GM23338 (cell line): ENCODE data around the gene PABPN1. TPM values are rescaled to one million over a fixed set of nuclear protein-coding genes. Genes with fewer than 3 reads are reported as not detected.

Source experiments
- ATAC-seq: fragments of 200-7000 bp; cut with Tn5 transposase; 3 replicates; pipeline ENCODE4 v1.9.1; 2020
- DNase-seq: peaks from one replicate; pipeline ENCODE4 v3.0.0-alpha.2; 2015; ENCODE audit warnings: low spot score
- H2AFZ ChIP-seq: fragments of 200-600 bp; sonication (generic); 2 replicates; pipeline ENCODE4 v1.8.0; 2016; ENCODE audit warnings: antibody characterized with exemption, mild to moderate bottlenecking, moderate library complexity
- H3F3A ChIP-seq: fragments of 200-600 bp; sonication (generic); replicated peaks from 2 replicates; pipeline ENCODE4 v1.8.0; 2017; ENCODE audit warnings: antibody characterized with exemption, mixed run types, low read depth
- H3K27ac ChIP-seq: fragments of 200-600 bp; sonication (generic); 2 replicates; pipeline ENCODE4 v1.6.1; 2016; ENCODE audit warnings: low read depth
- H3K27me3 ChIP-seq: fragments of 200-600 bp; sonication (generic); 2 replicates; pipeline ENCODE4 v1.8.0; 2016; ENCODE audit warnings: mild to moderate bottlenecking, mixed run types, moderate library complexity; ENCODE audit not compliant: insufficient read depth
- H3K36me3 ChIP-seq: fragments of 200-600 bp; sonication (generic); 2 replicates; pipeline ENCODE4 v1.8.0; 2016; ENCODE audit warnings: mild to moderate bottlenecking; ENCODE audit not compliant: insufficient read depth
- H3K4me1 ChIP-seq: fragments of 200-600 bp; sonication (generic); 2 replicates; pipeline ENCODE4 v1.8.0; 2016; ENCODE audit warnings: mild to moderate bottlenecking, moderate library complexity; ENCODE audit not compliant: insufficient read depth
- H3K4me2 ChIP-seq: fragments of 200-600 bp; sonication (generic); 2 replicates; pipeline ENCODE4 v1.7.1; 2017; ENCODE audit warnings: mixed run types
- H3K4me3 ChIP-seq: fragments of 200-600 bp; sonication (generic); 2 replicates; pipeline ENCODE4 v1.6.1; 2016; ENCODE audit warnings: mixed run types
- H3K79me2 ChIP-seq: fragments of 200-600 bp; sonication (generic); replicated peaks from 2 replicates; pipeline ENCODE4 v1.8.0; 2017; ENCODE audit warnings: mild to moderate bottlenecking; ENCODE audit not compliant: insufficient read depth
- H3K9me2 ChIP-seq: fragments of 200-600 bp; sonication (generic); 2 replicates; pipeline ENCODE4 v1.8.0; 2017; ENCODE audit not compliant: insufficient read depth
- H4K20me1 ChIP-seq: fragments of 200-600 bp; sonication (generic); replicated peaks from 2 replicates; pipeline ENCODE4 v1.8.0; 2017; ENCODE audit warnings: mild to moderate bottlenecking; ENCODE audit not compliant: insufficient read depth
- H3K27ac Mint-ChIP-seq: 2 replicates; pipeline ENCODE4 v1.8.0; 2020; ENCODE audit warnings: inconsistent platforms, mild to moderate bottlenecking, moderate library complexity, mixed read lengths
- H3K27me3 Mint-ChIP-seq: 3 replicates; pipeline ENCODE4 v1.8.0; 2022; ENCODE audit warnings: low read depth, mild to moderate bottlenecking, moderate library complexity, mixed read lengths, inconsistent platforms; ENCODE audit not compliant: insufficient read depth, poor library complexity
- H3K36me3 Mint-ChIP-seq: 3 replicates; pipeline ENCODE4 v1.8.0; 2021; ENCODE audit warnings: low read depth, mild to moderate bottlenecking, inconsistent platforms, moderate library complexity, mixed read lengths
- H3K4me1 Mint-ChIP-seq: 3 replicates; pipeline ENCODE4 v1.8.0; 2020; ENCODE audit warnings: mild to moderate bottlenecking, inconsistent platforms, mixed read lengths
- H3K4me3 Mint-ChIP-seq: 3 replicates; pipeline ENCODE4 v1.8.0; 2021; ENCODE audit warnings: moderate library complexity, mild to moderate bottlenecking, inconsistent platforms, mixed read lengths
- H3K9me3 Mint-ChIP-seq: 3 replicates; pipeline ENCODE4 v1.8.0; 2020; ENCODE audit warnings: moderate library complexity, mild to moderate bottlenecking, inconsistent platforms, mixed read lengths
- EZH2 ChIP-seq: fragments of 200-600 bp; sonication (generic); IDR thresholded peaks from one replicate; pipeline ENCODE4 v1.8.0; 2017; ENCODE audit warnings: antibody characterized with exemption, mild to moderate bottlenecking, low read depth; ENCODE audit not compliant: unreplicated experiment
- EZH2phosphoT487 ChIP-seq: fragments of 200-600 bp; sonication (generic); IDR thresholded peaks from one replicate; pipeline ENCODE4 v1.8.1; 2018; ENCODE audit warnings: antibody characterized with exemption; ENCODE audit not compliant: unreplicated experiment
- ZNF331 ChIP-seq: fragments of 250-450 bp; sonication (Bioruptor Pico); IDR thresholded peaks from 2 replicates; pipeline ENCODE4 v1.5.0; 2020; ENCODE audit warnings: low read depth, mild to moderate bottlenecking, moderate library complexity
- polyA plus RNA-seq: library from polyadenylated mRNA; unstranded; fragments of >200 nt; fragmentation: Nextera tagmentation; extraction: Ambion mirVana; gene quantifications from 2 replicates; pipeline ENCODE4 v1.2.1, GENCODE V29; 2016
- total RNA-seq: library from RNA; depleted of rRNA; stranded (reverse); fragments of >200 nt; shearing (Covaris generic); gene quantifications from 2 replicates; pipeline ENCODE4 v1.2.3, GENCODE V29; 2014
- TF ChIP-seq, protein P1 (sequence below): IDR thresholded peaks from 2 replicates; pipeline ENCODE4 v1.6.1; 2016; ENCODE audit warnings: antibody characterized with exemption
- TF ChIP-seq, protein P2 (sequence below): fragments of 250-450 bp; sonication (Bioruptor Pico); IDR thresholded peaks from 2 replicates; pipeline ENCODE4 v1.5.0; 2020; ENCODE audit warnings: mild to moderate bottlenecking, moderate library complexity
- TF ChIP-seq, protein P3 (sequence below), 2 experiments: fragments of 200-600 bp in 1 of 2; sonication (generic) in 1 of 2; conservative IDR thresholded peaks; 2 replicates each; pipeline versions ENCODE4 v1.5.1 to v1.6.1; 2016 to 2017; ENCODE audit warnings: antibody characterized with exemption in 2 of 2, low read depth in 2 of 2, mild to moderate bottlenecking in 2 of 2, moderate library complexity in 1 of 2

PABPN1 gene
- total and polyA plus RNA-seq, 2 experiments from 2014 or later, result 116 to 342 TPM

DNA sequence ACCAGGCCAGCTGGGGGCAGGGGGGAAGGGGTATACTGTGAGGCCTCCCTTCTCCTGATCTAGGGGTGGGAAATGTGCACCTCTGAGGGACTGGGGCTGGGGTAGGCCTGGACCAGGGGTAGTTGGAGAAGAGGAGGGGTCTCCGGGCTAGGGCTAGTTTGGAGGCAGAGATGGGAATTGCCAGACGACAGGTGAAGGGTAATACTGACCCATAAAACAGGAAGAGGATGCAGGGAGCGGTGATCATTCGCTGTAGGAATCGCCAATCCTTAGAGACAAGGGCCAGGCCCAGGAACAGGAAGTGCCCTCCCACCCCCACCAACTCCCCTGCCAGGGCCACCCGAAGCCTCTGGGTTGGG, 27.0 kb downstream of the PABPN1 start:
- DNase-seq (no peak), ATAC-seq (no peak)
- no peaks in the 10 kb centered on the region; the same call in 1 of the 3 replicates for H3K9me3 Mint-ChIP-seq
- H3K4me3 Mint-ChIP-seq, result no peak overlapping the region
- no peaks in the 10 kb centered on the region for H3K36me3 ChIP-seq
- peaks cover 9% of the 10 kb centered on the region for H3K27me3 Mint-ChIP-seq
- H2AFZ ChIP-seq, result no peak overlapping the region
- peaks cover 6% of the 10 kb centered on the region; the same call in 1 of the 2 replicates for H3F3A ChIP-seq
- no peak overlapping the region for H3K4me2 ChIP-seq
- peaks cover 19% of the 10 kb centered on the region for H3K27me3 ChIP-seq
- H4K20me1 ChIP-seq, result peaks cover 5% of the 10 kb centered on the region; the same call in 1 of the 2 replicates
- H3K27ac ChIP-seq, result no peak overlapping the region
- TF ChIP-seq, protein P1, sequence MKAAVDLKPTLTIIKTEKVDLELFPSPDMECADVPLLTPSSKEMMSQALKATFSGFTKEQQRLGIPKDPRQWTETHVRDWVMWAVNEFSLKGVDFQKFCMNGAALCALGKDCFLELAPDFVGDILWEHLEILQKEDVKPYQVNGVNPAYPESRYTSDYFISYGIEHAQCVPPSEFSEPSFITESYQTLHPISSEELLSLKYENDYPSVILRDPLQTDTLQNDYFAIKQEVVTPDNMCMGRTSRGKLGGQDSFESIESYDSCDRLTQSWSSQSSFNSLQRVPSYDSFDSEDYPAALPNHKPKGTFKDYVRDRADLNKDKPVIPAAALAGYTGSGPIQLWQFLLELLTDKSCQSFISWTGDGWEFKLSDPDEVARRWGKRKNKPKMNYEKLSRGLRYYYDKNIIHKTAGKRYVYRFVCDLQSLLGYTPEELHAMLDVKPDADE, result no peak
- TF ChIP-seq, protein P2, sequence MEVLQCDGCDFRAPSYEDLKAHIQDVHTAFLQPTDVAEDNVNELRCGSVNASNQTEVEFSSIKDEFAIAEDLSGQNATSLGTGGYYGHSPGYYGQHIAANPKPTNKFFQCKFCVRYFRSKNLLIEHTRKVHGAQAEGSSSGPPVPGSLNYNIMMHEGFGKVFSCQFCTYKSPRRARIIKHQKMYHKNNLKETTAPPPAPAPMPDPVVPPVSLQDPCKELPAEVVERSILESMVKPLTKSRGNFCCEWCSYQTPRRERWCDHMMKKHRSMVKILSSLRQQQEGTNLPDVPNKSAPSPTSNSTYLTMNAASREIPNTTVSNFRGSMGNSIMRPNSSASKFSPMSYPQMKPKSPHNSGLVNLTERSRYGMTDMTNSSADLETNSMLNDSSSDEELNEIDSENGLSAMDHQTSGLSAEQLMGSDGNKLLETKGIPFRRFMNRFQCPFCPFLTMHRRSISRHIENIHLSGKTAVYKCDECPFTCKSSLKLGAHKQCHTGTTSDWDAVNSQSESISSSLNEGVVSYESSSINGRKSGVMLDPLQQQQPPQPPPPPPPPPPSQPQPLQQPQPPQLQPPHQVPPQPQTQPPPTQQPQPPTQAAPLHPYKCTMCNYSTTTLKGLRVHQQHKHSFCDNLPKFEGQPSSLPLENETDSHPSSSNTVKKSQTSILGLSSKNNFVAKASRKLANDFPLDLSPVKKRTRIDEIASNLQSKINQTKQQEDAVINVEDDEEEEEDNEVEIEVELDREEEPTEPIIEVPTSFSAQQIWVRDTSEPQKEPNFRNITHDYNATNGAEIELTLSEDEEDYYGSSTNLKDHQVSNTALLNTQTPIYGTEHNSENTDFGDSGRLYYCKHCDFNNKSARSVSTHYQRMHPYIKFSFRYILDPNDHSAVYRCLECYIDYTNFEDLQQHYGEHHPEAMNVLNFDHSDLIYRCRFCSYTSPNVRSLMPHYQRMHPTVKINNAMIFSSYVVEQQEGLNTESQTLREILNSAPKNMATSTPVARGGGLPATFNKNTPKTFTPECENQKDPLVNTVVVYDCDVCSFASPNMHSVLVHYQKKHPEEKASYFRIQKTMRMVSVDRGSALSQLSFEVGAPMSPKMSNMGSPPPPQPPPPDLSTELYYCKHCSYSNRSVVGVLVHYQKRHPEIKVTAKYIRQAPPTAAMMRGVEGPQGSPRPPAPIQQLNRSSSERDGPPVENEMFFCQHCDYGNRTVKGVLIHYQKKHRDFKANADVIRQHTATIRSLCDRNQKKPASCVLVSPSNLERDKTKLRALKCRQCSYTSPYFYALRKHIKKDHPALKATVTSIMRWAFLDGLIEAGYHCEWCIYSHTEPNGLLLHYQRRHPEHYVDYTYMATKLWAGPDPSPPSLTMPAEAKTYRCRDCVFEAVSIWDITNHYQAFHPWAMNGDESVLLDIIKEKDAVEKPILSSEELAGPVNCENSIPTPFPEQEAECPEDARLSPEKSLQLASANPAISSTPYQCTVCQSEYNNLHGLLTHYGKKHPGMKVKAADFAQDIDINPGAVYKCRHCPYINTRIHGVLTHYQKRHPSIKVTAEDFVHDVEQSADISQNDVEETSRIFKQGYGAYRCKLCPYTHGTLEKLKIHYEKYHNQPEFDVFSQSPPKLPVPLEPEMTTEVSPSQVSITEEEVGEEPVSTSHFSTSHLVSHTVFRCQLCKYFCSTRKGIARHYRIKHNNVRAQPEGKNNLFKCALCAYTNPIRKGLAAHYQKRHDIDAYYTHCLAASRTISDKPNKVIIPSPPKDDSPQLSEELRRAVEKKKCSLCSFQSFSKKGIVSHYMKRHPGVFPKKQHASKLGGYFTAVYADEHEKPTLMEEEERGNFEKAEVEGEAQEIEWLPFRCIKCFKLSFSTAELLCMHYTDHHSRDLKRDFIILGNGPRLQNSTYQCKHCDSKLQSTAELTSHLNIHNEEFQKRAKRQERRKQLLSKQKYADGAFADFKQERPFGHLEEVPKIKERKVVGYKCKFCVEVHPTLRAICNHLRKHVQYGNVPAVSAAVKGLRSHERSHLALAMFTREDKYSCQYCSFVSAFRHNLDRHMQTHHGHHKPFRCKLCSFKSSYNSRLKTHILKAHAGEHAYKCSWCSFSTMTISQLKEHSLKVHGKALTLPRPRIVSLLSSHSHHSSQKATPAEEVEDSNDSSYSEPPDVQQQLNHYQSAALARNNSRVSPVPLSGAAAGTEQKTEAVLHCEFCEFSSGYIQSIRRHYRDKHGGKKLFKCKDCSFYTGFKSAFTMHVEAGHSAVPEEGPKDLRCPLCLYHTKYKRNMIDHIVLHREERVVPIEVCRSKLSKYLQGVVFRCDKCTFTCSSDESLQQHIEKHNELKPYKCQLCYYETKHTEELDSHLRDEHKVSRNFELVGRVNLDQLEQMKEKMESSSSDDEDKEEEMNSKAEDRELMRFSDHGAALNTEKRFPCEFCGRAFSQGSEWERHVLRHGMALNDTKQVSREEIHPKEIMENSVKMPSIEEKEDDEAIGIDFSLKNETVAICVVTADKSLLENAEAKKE (CRISPR knock-in tag), result no peak
- no peak for TF ChIP-seq EZH2phosphoT487
- TF ChIP-seq, protein P3, sequence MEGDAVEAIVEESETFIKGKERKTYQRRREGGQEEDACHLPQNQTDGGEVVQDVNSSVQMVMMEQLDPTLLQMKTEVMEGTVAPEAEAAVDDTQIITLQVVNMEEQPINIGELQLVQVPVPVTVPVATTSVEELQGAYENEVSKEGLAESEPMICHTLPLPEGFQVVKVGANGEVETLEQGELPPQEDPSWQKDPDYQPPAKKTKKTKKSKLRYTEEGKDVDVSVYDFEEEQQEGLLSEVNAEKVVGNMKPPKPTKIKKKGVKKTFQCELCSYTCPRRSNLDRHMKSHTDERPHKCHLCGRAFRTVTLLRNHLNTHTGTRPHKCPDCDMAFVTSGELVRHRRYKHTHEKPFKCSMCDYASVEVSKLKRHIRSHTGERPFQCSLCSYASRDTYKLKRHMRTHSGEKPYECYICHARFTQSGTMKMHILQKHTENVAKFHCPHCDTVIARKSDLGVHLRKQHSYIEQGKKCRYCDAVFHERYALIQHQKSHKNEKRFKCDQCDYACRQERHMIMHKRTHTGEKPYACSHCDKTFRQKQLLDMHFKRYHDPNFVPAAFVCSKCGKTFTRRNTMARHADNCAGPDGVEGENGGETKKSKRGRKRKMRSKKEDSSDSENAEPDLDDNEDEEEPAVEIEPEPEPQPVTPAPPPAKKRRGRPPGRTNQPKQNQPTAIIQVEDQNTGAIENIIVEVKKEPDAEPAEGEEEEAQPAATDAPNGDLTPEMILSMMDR (conservative IDR thresholded peaks at IDR 0.05; ENCODE audit: low read depth in 2 of 2), result no peak
- no peak for TF ChIP-seq ZNF331
- no peak for TF ChIP-seq EZH2
- no peaks in the 10 kb centered on the region for H3K79me2 ChIP-seq
- H3K4me3 ChIP-seq, result no peak overlapping the region
- peaks cover 9% of the 10 kb centered on the region for H3K36me3 Mint-ChIP-seq
- H3K9me2 ChIP-seq, result no peaks in the 10 kb centered on the region
- peaks cover 15% of the 10 kb centered on the region for H3K4me1 ChIP-seq
- H3K4me1 Mint-ChIP-seq, result peaks cover 20% of the 10 kb centered on the region
- no peak overlapping the region; the same call in 1 of the 2 replicates for H3K27ac Mint-ChIP-seq
